Lower leg skin (tissue), 4 donors: ENCODE measurements around the gene OCA2. TPM values are rescaled to one million over a fixed set of nuclear protein-coding genes. Genes with fewer than 3 reads are reported as not detected.

Experiments
- DNase-seq, 2 donors: peaks; one replicate each; pipeline ENCODE4 v3.0.0-alpha.2; 2019; ENCODE audit warnings: low spot score in 2 of 2
- H3K4me3 ChIP-seq: fragments of 200-600 bp; sonication (generic); 2 replicates; pipeline ENCODE4 v1.5.1; 2017; ENCODE audit warnings: mild to moderate bottlenecking, low read depth; ENCODE audit not compliant: poor library complexity, severe bottlenecking
- POLR2A ChIP-seq, 2 donors: fragments of 450-650 bp; IDR thresholded peaks; one replicate each; pipeline ENCODE4 v1.6.1; 2016 to 2017; ENCODE audit warnings: antibody characterized with exemption in 2 of 2, mild to moderate bottlenecking in 1 of 2, moderate library complexity in 1 of 2
- WGBS, 2 donors: methylation state at CpG; one replicate each; pipeline ENCODE4 v1.1.5; 2018; 5-methylcytosine and 5-hydroxymethylcytosine counted together
- intact Hi-C: fragments of 100-400 bp; cut with DNase I; formaldehyde crosslinking; loops from one replicate; pipeline ENCODE4 v1.15.0; 2023; ENCODE audit warnings: low total_unique reads
- total RNA-seq, 4 donors: library from RNA; depleted of rRNA; stranded (reverse); fragments of >200 nt; gene quantifications; one replicate each; pipeline ENCODE4 v1.1.0, GENCODE V29; 2016
- TF ChIP-seq, protein P1 (sequence below), 3 donors: fragments of 450-650 bp; IDR thresholded peaks; one replicate each; pipeline ENCODE4 v1.5.1; 2016; ENCODE audit warnings: antibody characterized with exemption in 3 of 3, mild to moderate bottlenecking in 3 of 3, moderate library complexity in 2 of 3

OCA2 gene
- total RNA-seq, 4 donors from 2014 or later: 12.0 to 15.8 (median 13.9) TPM

DNA sequence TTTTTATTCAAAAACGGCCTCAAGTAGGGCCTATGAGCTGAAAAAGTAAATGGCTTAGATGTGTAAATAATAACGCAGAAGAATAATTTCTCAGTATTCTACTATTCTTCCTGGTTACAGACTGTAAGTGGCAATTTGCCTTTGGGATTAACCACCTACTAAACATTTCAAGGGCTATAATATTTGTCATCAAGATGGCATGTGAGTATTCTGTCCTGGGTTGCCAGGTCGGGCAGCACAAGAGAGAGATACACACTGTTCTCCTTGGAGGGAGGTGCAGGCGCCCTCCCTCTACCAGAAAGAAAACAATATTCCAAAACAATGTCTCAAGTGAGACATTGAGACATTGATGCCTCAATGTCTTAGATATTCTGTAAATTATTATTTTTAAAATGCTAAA, 278.4 kb downstream of the OCA2 start:
- WGBS, 2 donors: 83 to 89% methylated on average over 4 of the region's 4 CpGs
- no peak for DNase-seq
- H3K4me3 ChIP-seq: no peak overlapping the region
- intact Hi-C loops: no loop called here
- no peak for TF ChIP-seq POLR2A (IDR thresholded peaks at IDR 0.05)
- TF ChIP-seq, protein P1, sequence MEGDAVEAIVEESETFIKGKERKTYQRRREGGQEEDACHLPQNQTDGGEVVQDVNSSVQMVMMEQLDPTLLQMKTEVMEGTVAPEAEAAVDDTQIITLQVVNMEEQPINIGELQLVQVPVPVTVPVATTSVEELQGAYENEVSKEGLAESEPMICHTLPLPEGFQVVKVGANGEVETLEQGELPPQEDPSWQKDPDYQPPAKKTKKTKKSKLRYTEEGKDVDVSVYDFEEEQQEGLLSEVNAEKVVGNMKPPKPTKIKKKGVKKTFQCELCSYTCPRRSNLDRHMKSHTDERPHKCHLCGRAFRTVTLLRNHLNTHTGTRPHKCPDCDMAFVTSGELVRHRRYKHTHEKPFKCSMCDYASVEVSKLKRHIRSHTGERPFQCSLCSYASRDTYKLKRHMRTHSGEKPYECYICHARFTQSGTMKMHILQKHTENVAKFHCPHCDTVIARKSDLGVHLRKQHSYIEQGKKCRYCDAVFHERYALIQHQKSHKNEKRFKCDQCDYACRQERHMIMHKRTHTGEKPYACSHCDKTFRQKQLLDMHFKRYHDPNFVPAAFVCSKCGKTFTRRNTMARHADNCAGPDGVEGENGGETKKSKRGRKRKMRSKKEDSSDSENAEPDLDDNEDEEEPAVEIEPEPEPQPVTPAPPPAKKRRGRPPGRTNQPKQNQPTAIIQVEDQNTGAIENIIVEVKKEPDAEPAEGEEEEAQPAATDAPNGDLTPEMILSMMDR (IDR thresholded peaks at IDR 0.05): no peak

DNA sequence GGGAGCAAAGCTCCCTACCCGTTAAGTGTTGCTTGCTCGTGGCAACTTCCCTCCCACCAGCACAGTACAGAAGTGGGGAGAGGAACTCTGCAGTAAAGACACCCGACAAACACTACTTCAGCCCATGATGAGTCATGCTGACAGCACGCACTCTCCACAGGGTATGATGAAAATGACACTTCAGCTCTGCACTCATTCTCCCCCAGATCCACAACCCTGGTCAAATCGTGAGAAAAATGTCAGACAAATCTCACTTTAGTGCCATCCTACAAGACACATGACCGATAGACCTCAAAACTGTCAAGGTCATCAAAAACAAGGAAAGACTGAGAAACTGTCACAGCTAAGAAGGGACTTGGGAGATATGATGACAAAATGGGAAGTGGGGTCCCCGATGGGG, 278.9 kb downstream of the OCA2 start:
- no peak for DNase-seq
- WGBS, 2 donors: 70 to 76% methylated on average over 7 of the region's 7 CpGs
- intact Hi-C loops: no loop called here
- TF ChIP-seq, protein P1 (IDR thresholded peaks at IDR 0.05): no peak
- TF ChIP-seq POLR2A (IDR thresholded peaks at IDR 0.05): no peak
- no peak overlapping the region for H3K4me3 ChIP-seq

GRCh38 chr15:27817258-27817657, 281.9 kb downstream of the OCA2 start:
- no peak for DNase-seq
- no peak for TF ChIP-seq POLR2A (IDR thresholded peaks at IDR 0.05)
- TF ChIP-seq, protein P1 (IDR thresholded peaks at IDR 0.05): no peak
- H3K4me3 ChIP-seq: no peak overlapping the region
- intact Hi-C loops: no loop called here
- WGBS, 2 donors: 82 to 90% methylated on average over 3 of the region's 3 CpGs

DNA sequence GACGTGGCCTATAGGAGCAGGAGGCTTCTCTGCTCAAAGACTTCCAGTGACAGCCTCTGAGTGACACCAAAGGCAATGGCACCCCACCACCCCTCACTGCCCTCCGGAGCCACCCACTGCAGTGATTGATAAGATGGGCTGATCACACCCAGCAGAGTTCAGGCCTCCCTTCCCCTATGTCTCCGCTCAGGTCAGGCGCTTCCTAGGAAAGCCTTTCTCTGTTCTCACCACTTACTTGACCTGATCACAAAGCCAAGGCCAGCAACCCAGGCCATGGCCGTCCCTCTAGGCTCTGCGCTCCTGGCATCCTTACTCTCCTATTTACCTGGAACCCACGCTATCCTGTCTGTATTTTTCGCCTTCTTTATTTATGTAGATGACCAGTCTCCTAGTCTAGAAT, 282.3 kb downstream of the OCA2 start:
- H3K4me3 ChIP-seq: no peak overlapping the region
- DNase-seq: no peak
- no peak for TF ChIP-seq POLR2A (IDR thresholded peaks at IDR 0.05)
- TF ChIP-seq, protein P1 (IDR thresholded peaks at IDR 0.05): no peak
- 94 to 96% methylated on average over 8 of the region's 8 CpGs for WGBS, 2 donors
- intact Hi-C loops: no loop called here

DNA sequence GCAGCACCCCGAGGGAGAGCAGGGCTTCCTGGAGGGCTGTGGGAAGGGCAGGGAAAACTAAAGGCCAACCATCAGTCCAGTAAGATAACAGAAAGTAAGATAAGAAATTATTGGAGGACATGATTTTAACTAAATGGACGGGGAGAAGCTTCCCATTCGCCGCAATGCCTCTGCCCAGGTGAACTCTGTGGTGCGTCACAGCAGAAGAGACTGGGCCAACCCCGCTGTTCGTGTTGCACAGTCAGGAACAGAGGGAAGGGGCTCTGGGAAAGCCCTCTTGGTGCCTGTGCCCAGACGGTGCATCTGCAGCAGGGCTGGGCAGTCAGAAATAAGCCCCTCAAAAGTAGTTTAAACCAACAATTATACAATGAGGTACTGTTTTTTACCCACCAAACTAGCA, 284.1 kb downstream of the OCA2 start:
- intact Hi-C loops: no loop called here
- TF ChIP-seq POLR2A (IDR thresholded peaks at IDR 0.05): no peak
- TF ChIP-seq, protein P1 (IDR thresholded peaks at IDR 0.05): no peak

DNA sequence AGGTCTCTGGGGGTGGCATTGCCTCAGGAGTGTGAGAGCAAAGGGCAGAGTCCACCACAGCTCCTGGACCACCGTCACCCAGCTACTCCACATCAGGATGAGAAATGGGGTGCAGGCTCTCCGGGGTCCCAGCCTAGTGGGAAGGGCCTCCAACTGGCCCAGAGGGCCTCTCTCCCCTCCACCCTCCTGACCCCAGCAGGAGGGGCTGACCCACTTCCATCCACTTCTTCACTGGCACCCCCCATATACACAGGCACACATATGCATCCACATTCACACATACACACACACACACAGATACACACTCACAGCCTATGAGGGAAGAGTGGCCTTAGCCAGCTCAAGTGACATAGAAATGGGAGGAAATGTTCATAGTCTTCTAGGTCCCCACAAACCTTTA, 286.0 kb downstream of the OCA2 start:
- intact Hi-C loops: no loop called here
- DNase-seq: no peak
- WGBS, 2 donors: 90 to 100% methylated on average over 2 of the region's 2 CpGs
- TF ChIP-seq, protein P1 (IDR thresholded peaks at IDR 0.05): no peak
- no peak for TF ChIP-seq POLR2A (IDR thresholded peaks at IDR 0.05)
- no peak overlapping the region for H3K4me3 ChIP-seq

More for the DNA sequence above, 284.1 kb downstream of the OCA2 start:
- no peak for DNase-seq
- WGBS, 2 donors: 81 to 83% methylated on average over 8 of the region's 8 CpGs
- no peak overlapping the region for H3K4me3 ChIP-seq
